ENCODE results near the gene PHLDB1. TPM values are rescaled to one million over a fixed set of nuclear protein-coding genes. Genes with fewer than 3 reads are reported as not detected.
"Not testable (repeated sequence)": the region's sequence is repeated elsewhere in the genome, so short reads cannot be mapped to it uniquely, and the experiment has no call there.

The PHLDB1 gene
- polyA plus RNA-seq, 1 of the 3 experiments (the other 2 are of a cell fraction) = 89.4 TPM

DNA sequence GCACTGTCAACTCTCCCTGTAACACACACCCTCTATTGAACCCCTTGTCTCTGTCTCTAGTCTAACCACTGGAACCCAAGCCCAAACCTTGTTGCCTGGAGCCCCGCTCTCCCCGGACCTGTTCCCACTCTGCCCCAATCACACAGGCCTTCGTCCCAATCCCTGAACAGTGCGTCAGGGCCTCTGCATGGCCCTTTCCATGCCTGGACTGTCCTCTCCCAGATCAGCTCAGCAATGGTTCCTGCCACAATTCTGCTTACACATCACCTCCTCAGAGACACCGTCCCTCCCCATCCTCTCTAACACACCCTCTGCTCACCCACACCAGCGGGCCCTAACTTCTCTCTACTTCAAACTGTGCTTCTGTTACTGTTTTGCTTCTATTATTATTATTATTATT is 70.6 kb downstream of the PHLDB1 start:
- Histone ChIP-seq H3K4me1 (ENCODE audit: control insufficient read depth in 1 of 2, insufficient read depth in 2 of 2, low read depth in 1 of 2, low read length in 1 of 2) (peaks cover 0 to 4% of the 10 kb centered on the region in 2 experiments; a peak in 1 of 4 replicates), H3K9me3 (no peaks in the 10 kb centered on the region), H3K9ac (no peak overlapping the region), H3K27me3 (ENCODE audit: insufficient read depth) (no peaks in the 10 kb centered on the region), H3K36me3 (replicated peaks in 1 of 2; ENCODE audit: control insufficient read depth in 1 of 2, insufficient read depth in 2 of 2, low read length in 1 of 2) (no peaks in the 10 kb centered on the region), H3K4me3 (ENCODE audit: low read depth in 2 of 2, low read length in 1 of 2) (no peak overlapping the region), H3K9me2 (no peaks in the 10 kb centered on the region), H2AFZ (ENCODE audit: low read depth) (no peak overlapping the region), H3K79me2 (ENCODE audit: insufficient read depth) (no peaks in the 10 kb centered on the region), H3K4me2 (no peak overlapping the region), H3K27ac (ENCODE audit: low read depth in 2 of 2, low read length in 1 of 2) (no peak overlapping the region), H4K20me1 (ENCODE audit: insufficient read depth) (no peaks in the 10 kb centered on the region), H3F3A (replicated peaks; ENCODE audit: insufficient read depth) (no peaks in the 10 kb centered on the region)
- DNase-seq = no peak
- CTCF ChIA-PET = interaction anchor here (1.3 kb wide), 1 partner anchor 12 kb away, joined by 4 read pairs; no protein-coding TSS in a partner anchor
- TF ChIP-seq NFIC (IDR thresholded peaks at IDR 0.05; ENCODE audit: borderline replicate concordance) (no peak), FOXM1 (IDR thresholded peaks at IDR 0.05; ENCODE audit: low read depth) (no peak), EZH2phosphoT487 (IDR thresholded peaks at IDR 0.05; ENCODE audit: borderline replicate concordance, low read depth) (no peak), TEAD4 (IDR thresholded peaks at IDR 0.05; ENCODE audit: borderline replicate concordance, insufficient read depth) (no peak), YY1 (IDR thresholded peaks at IDR 0.05; ENCODE audit: low read depth) (no peak), FOSL2 (IDR thresholded peaks at IDR 0.05; ENCODE audit: borderline replicate concordance, low read depth) (no peak), SIN3A (IDR thresholded peaks at IDR 0.05; ENCODE audit: borderline replicate concordance, low read depth, low read length) (no peak)
- TF ChIP-seq, protein P1, sequence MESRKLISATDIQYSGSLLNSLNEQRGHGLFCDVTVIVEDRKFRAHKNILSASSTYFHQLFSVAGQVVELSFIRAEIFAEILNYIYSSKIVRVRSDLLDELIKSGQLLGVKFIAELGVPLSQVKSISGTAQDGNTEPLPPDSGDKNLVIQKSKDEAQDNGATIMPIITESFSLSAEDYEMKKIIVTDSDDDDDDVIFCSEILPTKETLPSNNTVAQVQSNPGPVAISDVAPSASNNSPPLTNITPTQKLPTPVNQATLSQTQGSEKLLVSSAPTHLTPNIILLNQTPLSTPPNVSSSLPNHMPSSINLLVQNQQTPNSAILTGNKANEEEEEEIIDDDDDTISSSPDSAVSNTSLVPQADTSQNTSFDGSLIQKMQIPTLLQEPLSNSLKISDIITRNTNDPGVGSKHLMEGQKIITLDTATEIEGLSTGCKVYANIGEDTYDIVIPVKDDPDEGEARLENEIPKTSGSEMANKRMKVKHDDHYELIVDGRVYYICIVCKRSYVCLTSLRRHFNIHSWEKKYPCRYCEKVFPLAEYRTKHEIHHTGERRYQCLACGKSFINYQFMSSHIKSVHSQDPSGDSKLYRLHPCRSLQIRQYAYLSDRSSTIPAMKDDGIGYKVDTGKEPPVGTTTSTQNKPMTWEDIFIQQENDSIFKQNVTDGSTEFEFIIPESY (IDR thresholded peaks at IDR 0.05; ENCODE audit: borderline replicate concordance, low read depth) = no peak
- TF ChIP-seq, protein P2, sequence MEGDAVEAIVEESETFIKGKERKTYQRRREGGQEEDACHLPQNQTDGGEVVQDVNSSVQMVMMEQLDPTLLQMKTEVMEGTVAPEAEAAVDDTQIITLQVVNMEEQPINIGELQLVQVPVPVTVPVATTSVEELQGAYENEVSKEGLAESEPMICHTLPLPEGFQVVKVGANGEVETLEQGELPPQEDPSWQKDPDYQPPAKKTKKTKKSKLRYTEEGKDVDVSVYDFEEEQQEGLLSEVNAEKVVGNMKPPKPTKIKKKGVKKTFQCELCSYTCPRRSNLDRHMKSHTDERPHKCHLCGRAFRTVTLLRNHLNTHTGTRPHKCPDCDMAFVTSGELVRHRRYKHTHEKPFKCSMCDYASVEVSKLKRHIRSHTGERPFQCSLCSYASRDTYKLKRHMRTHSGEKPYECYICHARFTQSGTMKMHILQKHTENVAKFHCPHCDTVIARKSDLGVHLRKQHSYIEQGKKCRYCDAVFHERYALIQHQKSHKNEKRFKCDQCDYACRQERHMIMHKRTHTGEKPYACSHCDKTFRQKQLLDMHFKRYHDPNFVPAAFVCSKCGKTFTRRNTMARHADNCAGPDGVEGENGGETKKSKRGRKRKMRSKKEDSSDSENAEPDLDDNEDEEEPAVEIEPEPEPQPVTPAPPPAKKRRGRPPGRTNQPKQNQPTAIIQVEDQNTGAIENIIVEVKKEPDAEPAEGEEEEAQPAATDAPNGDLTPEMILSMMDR (IDR thresholded peaks at IDR 0.05) = no peak
- TF ChIP-seq, protein P3, sequence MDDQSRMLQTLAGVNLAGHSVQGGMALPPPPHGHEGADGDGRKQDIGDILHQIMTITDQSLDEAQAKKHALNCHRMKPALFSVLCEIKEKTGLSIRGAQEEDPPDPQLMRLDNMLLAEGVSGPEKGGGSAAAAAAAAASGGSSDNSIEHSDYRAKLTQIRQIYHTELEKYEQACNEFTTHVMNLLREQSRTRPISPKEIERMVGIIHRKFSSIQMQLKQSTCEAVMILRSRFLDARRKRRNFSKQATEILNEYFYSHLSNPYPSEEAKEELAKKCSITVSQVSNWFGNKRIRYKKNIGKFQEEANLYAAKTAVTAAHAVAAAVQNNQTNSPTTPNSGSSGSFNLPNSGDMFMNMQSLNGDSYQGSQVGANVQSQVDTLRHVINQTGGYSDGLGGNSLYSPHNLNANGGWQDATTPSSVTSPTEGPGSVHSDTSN (IDR thresholded peaks at IDR 0.05) = no peak
- TF ChIP-seq, protein P4, sequence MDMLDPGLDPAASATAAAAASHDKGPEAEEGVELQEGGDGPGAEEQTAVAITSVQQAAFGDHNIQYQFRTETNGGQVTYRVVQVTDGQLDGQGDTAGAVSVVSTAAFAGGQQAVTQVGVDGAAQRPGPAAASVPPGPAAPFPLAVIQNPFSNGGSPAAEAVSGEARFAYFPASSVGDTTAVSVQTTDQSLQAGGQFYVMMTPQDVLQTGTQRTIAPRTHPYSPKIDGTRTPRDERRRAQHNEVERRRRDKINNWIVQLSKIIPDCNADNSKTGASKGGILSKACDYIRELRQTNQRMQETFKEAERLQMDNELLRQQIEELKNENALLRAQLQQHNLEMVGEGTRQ (IDR thresholded peaks at IDR 0.05; ENCODE audit: borderline replicate concordance, low read depth, low read length) = no peak
- WGBS (ENCODE audit: low lambda C conversion rate) = 83% methylated on average over 6 of the region's 6 CpGs
- POLR2A ChIA-PET = no interaction called here

DNA sequence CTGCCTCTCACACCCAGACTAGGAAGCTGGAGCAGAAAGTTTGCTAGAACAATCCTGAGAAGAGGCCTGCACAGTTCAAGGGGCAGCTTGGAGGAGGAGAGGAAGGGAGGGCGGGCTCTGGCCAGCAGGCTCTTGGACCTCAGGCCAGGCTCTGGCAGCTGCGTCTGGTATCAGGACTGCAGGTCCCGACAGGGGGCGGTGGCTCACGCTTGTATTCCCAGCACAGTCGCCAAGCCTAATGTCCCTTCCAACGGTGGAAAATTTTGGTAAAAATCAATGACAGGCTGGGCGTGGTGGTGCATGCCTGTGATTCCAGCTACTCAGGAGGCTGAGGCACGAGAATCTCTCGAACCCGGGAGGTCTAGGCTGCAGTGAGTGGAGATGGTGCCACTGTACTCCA is 71.5 kb downstream of the PHLDB1 start:
- H3K79me2 ChIP-seq (ENCODE audit: insufficient read depth); H3K36me3 ChIP-seq (replicated peaks in 1 of 2; ENCODE audit: control insufficient read depth in 1 of 2, insufficient read depth in 2 of 2, low read length in 1 of 2); H3F3A ChIP-seq (replicated peaks; ENCODE audit: insufficient read depth); H3K27me3 ChIP-seq (ENCODE audit: insufficient read depth); H3K4me3 ChIP-seq (ENCODE audit: low read depth in 2 of 2, low read length in 1 of 2); H2AFZ ChIP-seq (ENCODE audit: low read depth); DNase-seq; H4K20me1 ChIP-seq (ENCODE audit: insufficient read depth); H3K9me3 ChIP-seq; H3K4me2 ChIP-seq; H3K4me1 ChIP-seq (ENCODE audit: control insufficient read depth in 1 of 2, insufficient read depth in 2 of 2, low read depth in 1 of 2, low read length in 1 of 2); H3K9ac ChIP-seq; H3K9me2 ChIP-seq; H3K27ac ChIP-seq (ENCODE audit: low read depth in 2 of 2, low read length in 1 of 2); POLR2A ChIA-PET: not testable (repeated sequence)
- 42% methylated on average over 4 of the region's 11 CpGs for whole genome bisulfite sequencing (ENCODE audit: low lambda C conversion rate)
- CTCF ChIA-PET = interaction anchor here (0.6 to 1.8 kb wide), 4 partner anchors 10 to 247 kb away, joined by 3 to 9 read pairs (median 4); partner anchors contain the start of gene BCL9L

Measured in SK-N-SH (cell line).